HT1080 (cell line): ENCODE results near the gene ERGIC1. TPM values are rescaled to one million over a fixed set of nuclear protein-coding genes. Genes with fewer than 3 reads are reported as not detected.
"Not testable (repeated sequence)": the region's sequence is repeated elsewhere in the genome, so short reads cannot be mapped to it uniquely, and the experiment has no call there.

Experiments used
- DNase-seq: peaks from one replicate; pipeline ENCODE4 v3.0.0-alpha.2; 2015; ENCODE audit warnings: low read depth
- total RNA-seq: library from RNA; depleted of rRNA; stranded (reverse); fragments of >200 nt; shearing (Covaris generic); gene quantifications from 2 replicates; pipeline ENCODE4 v1.2.3, GENCODE V29; 2014

Gene ERGIC1
- total RNA-seq, 1 experiment from 2014 or later: 169 TPM

- DNase-seq: no peak
Observed at GRCh38 chr5:172877466-172878260, 43.6 kb downstream of the ERGIC1 start.

- no peak for DNase-seq
Observed at GRCh38 chr5:172878585-172878932, 44.5 kb downstream of the ERGIC1 start.

GRCh38 chr5:172878933-172879752 lies 45.1 kb downstream of the ERGIC1 start:
- DNase-seq: no peak

- DNase-seq: peak; percentile 93
Observed at GRCh38 chr5:172881691-172882370, 47.8 kb downstream of the ERGIC1 start.

- DNase-seq: no peak
Observed at GRCh38 chr5:172883066-172883465, 49.0 kb downstream of the ERGIC1 start.

DNA sequence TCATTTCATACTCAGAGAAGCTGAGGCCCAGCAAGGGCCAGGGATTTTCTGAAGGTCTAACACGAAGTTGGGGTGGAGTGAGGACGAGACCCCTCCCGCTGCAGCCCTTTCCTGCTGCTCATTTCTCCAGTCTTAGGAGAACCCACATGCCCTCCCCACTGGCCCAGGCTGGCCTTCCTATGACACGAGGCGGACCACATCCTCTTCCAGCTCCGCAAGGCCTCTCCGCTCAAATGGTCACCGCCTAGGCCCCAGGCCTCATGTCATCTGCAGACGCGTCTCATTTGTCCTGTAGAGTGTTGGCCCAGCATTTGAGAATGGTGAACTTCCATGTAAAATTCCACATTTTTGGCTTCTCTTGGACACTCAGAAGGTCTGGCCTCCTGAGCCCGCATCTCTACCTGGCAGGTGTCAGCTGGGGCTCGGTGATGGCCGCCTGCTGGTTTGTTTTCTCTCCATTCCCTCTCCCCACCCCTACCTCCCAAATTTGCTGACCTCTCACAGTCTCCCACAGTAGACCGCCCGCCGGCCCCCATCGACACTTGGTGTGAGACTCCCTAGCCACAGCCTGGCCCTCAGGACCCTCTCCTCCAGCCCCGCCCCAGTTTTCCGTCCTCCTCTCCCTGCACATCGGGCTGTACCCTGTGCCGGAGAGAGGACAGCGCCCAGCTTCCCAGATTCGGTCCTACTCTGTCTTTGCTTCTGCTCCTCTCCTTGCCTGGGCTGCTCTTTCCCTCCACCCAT lies 51.7 kb downstream of the ERGIC1 start:
- DNase-seq: no peak

GRCh38 chr5:172886476-172886875 lies 52.4 kb downstream of the ERGIC1 start:
- no peak for DNase-seq

- no peak for DNase-seq
Observed at GRCh38 chr5:172886974-172887501, 53.0 kb downstream of the ERGIC1 start.

DNA sequence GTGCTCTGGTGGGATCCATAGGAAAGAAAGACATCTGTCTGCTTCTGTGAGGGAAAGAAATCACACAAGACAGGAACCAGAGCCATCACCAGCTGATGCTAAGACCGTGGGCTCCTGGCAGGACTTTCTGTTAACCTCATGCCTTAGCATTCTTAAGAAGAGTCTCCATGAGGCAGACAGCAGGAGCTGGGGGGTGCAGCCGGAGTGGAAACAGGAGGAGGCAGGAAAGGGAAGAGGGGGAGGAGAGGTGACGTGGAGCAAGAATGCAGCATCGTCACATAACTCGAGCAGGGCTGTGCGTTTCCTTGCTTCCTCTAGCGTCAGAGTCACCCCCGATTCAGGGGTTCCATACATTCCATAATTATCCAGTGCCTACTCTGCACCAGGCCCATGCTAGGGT lies 53.6 kb downstream of the ERGIC1 start:
- no peak for DNase-seq

GRCh38 chr5:172890659-172891058 lies 56.6 kb downstream of the ERGIC1 start:
- DNase-seq: no peak

- DNase-seq: no peak
Observed at GRCh38 chr5:172891716-172892421, 57.8 kb downstream of the ERGIC1 start.

GRCh38 chr5:172892713-172893112 lies 58.7 kb downstream of the ERGIC1 start:
- DNase-seq: no peak

GRCh38 chr5:172894767-172895388 lies 60.8 kb downstream of the ERGIC1 start:
- no peak for DNase-seq

GRCh38 chr5:172895549-172895948 lies 61.5 kb downstream of the ERGIC1 start:
- no peak for DNase-seq

DNA sequence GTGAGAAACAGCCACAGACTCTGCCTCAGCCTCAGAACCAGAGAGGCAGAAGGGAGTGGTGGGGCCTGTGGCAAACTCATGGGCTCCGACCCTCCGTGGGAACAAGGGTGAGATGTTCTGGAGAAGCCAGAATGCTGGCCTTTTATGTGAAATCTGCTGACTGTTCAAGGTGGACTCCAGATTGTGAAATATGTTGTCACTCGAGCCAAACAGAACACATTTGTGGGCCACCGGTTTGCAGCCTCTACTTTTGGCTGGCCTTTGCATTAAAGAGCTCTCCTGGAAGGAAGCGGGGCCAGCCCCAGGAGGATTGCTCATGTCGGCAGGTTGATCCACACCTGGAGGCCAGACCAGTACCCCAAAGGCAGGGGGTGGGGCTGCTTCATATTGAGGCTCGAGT lies 62.4 kb downstream of the ERGIC1 start:
- DNase-seq: no peak

DNA sequence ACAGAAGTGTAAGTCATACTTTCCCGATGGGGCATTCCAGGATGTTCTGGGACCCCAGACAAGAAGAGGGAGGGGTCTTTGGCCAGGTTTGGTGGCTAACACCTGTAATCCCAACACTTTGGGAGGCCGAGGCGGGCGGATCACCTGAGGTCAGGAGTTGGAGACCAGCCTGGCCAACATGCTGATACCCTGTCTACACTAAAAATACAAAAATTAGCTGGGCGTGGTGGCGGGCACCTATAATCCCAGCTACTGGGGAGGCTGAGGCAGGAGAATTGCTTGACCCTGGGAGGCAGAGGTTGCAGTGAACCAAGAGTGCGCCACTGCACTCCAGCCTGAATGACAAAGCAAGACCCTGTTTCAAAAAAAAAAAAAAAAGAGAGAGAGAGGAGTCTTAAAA lies 63.0 kb downstream of the ERGIC1 start:
- not testable (repeated sequence) for DNase-seq

DNA sequence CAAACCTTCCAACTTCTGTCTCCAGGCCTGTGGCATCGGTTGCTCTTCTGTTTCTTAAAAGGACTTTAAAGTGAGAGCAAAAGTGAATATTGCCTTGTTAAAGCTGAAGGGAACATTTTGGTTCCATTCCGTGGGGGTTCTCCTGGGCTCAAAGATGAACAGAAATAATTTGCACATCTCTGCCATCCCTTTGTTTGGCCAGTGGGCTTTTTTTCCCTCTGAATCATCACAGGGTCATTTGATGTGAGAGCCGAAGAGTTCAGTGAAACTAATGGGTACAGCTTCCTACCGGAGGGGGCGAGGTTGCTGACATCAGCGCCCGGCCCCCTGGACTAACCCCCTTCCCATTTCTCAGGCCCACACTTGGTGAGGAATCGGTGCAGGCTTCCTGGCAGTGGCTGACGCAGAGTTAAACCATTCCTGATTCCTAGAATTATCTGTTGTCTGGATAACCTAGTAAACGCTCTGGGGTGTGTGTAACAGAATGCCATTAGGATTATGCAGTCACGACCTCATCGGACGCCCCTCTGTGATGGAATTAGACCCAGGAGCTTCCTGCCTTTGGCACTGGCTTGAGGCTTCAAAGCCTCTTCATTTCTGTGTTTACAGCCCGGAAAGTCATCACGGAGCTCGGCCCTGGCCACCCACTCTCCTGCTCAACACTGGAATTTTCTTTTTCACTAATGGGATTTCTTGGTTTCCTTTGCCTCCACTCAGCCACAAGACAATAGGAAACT lies 63.6 kb downstream of the ERGIC1 start:
- DNase-seq: peak; percentile 96

DNA sequence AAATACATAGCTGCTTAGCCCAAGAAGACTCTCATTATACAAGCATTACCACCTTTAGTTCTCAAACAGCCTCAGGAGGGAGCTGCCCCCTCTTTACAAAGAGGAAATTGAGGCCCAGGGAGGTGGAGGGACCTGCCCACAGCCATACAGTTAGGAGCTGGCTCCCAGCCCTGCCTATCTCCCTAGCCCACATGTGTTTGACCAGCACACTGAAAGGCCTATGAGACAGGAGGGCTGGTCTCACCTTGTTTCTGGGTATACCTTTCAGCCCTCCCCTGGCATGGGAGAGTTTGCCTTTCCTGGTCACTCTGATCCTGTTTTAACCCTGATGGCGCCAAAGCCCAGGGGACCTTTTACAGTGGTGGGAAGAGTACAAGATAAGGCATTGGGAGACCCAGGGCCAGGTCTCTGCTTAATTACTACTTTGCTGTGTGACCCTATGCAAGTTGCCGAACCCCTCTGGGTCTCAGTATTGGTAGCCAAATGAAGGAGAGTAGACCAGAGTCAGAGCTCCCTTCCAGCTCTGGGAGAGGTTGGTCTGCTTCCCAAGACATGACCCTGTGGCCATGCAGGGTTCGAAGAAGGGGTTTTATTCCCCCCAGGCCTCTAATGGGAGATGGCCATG lies 64.3 kb downstream of the ERGIC1 start:
- DNase-seq: no peak

DNA sequence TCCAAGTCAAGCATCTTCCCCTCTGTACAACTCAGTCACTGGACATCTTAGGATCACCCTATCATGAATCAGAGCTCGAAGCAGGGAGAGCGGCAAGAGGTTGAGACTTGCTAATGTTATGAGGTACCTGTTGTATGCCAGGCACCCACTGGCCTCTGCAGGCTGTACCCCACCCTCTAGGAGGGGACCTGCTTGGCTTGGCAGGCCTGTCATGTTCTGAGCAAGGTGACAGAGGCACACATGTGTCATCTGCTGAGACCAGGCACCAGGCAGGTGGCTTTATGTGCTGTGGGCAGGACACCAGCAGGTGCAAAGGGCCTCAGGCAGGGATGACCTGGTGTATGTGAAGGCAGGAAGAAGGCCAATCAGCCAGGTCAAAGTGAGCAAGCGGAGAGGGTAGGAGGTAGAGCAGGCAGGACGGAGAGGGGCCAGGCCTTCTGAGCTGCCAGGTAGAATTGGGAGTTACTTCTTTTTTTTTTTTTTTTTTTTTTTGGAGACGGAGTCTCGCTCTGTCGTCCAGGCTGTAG lies 64.9 kb downstream of the ERGIC1 start:
- no peak for DNase-seq
